GM19351 (cell line): Measurements from ENCODE around the gene BRCA1.
"Not testable (repeated sequence)": the region's sequence is repeated elsewhere in the genome, so short reads cannot be mapped to it uniquely, and the experiment has no call there.

ENCODE experiments used
- ATAC-seq: cut with Tn5 transposase; IDR thresholded peaks from one replicate; pipeline ENCODE4 v1.9.1; 2021; ENCODE audit warnings: mild to moderate bottlenecking, moderate library complexity; ENCODE audit not compliant: unreplicated experiment

BRCA1 gene

DNA sequence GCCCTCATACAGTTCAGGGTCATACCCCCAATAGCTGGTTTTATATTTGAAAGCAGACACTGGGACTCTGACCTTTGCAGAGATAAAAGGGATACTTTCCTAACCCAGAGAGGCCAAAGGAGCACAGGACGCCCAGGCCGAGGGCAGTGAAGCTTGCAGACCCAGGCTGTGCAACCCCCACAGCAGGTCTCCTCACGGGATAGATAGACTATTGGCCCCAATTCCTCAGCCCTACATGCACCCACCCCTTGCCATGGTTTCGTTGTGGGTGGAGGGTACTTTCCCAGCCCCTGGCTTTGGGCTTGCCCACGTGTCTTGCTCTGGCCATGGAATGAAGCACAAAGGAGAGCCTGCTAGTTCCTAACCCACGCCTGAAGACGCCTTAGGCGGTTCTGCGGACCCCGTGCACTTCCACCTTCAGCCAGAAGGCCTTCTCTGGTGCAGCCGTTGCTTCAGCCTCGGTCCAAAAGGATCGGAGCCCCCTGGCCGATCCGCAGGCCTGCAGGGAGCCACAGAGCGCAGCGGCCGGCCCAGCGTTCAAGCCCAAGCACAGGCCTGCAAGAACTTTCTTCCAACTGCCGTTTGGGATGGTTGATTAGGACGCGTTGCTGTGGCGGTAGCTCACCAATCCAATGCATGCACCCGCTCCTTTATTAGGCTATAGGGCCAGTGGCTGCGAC is 9.8 kb upstream of the BRCA1 start:
- ATAC-seq = no peak

DNA sequence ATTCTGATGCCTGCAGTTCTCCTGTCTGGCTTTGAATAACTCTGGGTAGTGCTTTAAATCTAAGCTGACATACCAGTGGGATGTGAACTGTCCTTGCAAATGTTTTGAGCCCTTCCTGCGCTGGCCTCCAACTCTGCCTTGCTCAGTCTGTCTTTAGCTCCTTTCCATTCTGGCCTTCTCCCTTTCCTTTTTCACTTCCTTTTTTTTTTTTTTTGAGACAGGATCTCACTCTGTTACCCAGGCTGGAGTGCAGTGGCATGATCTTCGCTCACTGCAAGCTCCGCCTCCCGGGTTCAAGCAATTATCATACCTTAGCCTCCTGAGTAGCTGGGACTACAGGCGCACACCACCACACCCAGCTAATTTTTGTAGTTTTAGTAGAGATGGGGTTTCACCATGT is 8.3 kb upstream of the BRCA1 start:
- not testable (repeated sequence) for ATAC-seq

DNA sequence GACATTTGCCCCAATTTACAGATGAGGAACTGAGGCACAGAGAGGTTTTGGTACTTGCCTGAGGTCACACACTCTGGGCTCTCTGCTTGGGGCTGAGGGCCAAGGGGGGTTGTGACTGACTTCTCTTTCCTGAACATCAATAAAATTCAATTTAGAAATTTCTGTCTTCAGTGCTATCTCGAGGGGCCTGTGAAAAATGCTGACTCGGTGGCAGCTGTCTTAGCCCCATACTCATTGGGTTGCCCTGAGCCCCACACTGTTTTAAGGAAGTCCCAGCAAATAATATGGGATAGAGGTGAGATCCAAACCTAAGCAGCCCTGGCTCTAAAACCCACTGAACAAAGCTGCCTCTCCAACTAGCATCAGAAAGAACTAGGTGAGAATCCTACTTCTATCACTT is 7.0 kb upstream of the BRCA1 start:
- no peak for ATAC-seq

DNA sequence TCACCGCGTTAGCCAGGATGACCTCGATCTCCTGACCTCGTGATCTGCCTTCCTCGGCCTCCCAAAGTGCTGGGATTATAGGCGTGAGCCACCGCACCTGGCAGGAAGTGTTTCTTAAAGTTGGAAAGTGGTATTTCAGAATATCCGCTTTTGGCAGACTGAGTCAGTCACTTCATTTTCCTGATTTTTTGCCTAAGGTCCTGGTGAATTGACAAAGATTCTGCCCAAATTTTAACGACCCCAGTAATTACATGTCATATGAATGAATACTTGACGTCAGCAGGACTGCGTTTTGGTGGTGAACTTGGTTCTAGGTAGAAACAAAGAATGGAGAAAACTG is 4.5 kb upstream of the BRCA1 start:
- no peak for ATAC-seq

DNA sequence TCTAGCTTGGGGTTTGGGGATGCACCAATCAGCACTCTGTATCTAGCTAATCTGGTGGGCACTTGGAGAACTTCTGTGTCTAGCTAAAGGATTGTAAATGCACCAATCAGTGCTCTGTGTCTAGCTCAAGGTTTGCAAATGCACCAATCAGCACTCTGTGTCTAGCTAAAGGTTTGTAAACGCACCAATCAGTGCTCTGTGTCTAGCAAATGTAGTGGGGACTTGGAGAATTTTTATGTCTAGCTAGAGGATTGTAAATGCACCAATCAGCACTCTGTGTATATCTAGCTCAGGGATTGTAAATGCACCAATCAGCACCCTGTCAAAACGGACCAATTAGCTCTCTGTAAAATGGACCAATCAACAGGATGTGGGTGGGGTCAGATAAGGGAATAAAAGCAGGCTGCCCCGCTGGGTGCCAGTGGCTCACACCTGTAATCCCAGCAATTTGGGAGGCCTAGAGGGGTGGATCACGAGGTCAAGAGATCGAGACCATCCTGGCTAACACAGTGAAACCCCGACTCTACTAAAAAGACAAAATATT is 2.2 kb upstream of the BRCA1 start:
- not testable (repeated sequence) for ATAC-seq

DNA sequence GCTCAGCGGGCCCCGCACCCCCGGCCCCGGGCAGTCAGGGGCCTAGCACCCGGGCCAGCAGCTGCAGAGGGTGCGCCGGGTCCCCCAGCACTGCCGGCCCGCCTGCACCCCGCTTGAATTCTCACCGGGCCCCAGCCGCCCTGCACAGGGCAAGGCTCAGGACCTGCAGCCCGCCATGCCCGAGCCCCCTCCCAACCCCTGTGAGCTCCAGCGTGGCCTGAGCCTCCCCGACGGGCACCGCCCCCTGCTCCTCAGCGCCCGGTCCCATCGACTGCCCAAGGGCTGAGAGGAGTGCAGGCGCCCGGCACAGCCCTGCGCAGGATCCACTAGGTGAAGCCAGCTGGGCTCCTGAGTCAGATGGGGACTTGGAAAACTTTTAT is 1.7 kb upstream of the BRCA1 start:
- no peak for ATAC-seq

DNA sequence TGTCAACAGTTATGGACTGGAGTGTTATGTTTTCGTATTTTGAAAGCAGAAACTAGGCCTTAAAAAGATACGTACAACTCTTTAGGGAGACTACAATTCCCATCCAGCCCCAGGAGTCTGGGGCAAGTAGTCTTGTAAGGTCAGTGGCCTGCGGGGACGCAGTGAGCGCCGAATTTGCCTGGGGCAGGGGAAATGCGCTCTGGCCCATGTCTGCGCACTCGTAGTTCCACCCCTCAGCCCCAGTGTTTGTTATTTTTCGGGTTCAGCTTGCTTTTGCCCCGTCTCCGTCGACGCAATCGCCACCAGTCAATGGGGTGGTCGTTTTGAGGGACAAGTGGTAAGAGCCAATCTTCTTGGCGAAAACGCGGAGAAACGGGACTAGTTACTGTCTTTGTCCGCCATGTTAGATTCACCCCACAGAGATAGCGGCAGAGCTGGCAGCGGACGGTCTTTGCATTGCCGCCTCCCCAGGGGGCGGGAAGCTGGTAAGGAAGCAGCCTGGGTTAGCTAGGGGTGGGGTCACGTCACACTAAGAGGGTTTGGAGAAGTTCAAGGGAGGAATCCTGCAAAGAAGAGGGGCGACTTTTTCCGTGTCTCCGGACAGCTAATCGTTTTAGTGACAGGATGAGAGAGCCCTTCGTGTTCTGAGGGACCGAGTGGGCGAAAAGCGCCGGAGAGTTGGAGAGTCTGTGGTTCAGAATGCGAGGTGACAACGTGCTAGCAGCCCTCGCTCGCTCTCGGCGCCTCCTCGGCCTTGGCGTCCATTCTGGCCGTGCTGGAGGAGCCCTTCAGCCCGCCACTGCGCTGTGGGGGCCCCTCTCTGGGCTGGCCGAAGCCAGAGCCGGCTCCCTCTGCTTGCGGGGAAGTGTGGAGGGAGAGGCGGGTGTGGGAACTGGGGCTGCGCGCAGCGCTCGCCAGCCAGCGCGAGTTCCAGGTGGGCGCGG is 1.1 kb upstream of the BRCA1 start:
- ATAC-seq = no peak

DNA sequence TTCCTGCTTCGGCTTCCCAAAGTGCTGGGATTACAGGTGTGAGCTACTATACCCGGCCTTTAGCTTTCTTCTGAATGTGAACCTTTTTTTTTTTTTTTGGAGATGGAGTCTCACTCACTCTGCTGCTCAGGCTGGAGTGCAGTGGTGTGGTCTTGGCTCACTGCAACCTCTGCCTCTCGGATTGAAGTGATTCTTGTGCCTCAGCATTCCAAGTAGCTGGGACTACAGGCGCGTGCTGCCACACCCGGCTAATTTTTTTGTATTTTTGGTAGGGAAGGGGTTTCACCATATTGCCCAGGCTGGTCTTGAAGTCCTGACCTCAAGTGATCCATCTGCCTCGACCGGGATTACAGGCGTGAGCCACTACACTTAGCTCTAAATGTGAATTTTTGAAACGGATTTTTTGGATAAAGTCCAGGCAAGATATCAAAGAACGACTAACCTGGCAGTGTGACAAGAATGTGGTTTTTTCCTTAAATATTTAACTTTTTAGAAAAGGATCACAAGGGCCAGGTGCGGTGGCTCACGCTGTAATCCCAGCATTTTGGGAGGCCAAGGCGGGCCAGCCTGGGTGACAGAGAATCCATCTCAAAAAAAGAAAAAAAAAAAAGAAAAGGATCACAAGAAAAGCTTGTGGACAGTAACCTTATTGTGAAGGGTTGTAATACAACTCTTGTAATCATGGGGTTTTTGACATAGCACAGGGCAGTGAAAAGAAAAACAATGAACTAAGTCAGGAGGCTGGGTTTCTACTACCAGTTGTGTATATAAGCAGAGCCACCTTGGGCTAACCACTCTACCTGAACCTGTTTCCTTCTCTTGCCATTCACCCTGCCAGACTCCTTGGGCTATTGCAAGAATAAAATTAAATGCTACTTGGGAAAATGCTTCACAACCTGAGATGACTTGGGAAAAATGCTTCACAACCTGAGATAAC is 6.2 kb downstream of the BRCA1 start:
- ATAC-seq = no peak

DNA sequence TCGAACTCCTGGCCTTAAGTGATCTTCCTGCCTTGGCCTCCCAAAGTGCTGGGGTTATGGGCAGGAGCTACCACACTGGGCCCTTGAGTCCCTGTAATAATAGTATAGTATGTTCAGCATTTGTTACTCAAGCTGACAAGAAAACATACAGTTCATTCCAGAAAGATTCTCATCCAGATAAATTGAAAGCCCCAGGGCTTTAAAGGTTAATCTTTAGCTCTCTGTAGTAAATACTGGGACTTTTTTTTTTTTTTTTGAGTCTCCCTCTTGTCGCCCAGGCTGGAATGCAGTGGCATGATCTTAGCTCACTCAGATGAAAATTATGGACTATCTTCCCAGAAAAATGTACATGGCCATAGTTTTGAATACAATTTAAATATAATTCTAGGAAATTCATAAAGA is 11.0 kb downstream of the BRCA1 start:
- no peak for ATAC-seq

DNA sequence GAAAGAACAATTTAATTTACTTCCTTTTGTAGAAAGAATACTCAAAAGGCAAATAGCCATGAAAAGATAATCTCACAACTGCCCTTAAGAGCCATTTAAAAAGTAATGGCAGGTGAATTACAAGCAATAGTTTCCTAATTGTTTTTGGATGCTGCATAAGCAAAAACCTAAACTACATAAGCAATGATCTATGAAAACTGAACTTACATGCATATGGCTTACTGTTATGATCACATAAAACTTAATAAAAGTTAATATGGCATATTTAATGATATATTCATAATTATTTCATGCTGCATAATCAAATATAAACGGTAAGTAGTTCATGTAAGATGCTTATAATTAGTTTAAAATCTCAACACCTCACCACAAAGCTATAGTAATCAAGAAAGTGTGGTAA is 18.6 kb downstream of the BRCA1 start:
- no peak for ATAC-seq

DNA sequence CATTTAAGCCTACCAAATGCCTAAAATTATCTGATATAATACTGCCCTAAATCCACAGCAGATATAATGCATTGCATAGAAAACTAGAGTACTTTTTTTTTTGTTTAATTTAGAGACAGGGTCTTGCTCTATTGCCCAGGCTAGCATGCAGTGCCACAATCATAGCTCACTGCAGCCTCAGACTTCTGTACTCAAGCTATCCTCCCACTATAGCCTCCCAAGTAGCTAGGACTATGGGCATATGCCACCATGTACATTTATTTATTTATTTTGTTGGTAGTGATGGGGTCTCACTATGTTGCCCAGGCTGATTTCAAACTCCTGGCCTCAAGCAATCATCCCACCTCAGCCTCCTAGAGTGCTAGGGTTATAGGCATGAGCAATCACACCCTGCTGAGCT is 20.0 kb downstream of the BRCA1 start:
- no peak for ATAC-seq

DNA sequence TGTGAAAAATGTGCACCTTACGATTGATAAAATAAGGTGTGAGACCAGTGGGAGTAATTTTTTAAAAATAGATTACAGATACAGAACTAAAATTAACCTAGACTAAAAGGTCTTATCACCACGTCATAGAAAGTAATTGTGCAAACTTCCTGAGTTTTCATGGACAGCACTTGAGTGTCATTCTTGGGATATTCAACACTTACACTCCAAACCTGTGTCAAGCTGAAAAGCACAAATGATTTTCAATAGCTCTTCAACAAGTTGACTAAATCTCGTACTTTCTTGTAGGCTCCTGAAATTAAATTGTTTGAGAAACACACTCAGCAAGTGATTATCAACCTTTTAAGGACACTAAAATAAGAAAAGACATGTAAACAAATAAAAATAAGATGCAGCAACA is 20.5 kb downstream of the BRCA1 start:
- no peak for ATAC-seq

DNA sequence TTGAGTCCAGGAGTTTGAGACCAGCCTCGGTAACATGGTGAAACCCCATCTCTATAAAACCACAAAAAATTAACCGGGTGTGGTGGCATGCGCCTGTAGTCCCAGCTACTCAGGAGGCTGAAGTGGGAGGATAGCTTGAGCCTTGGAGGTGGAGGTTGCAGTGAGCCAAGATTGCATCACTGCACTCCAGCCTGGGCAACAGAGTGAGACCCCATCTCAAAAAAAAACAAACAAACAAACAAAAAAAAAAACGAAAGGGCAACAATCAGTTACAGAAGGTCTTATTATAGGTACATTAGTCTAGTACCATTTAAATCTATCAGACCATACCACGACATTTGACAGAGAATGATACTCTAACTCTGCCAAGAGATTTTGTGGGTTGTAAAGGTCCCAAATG is 29.8 kb downstream of the BRCA1 start:
- ATAC-seq = not testable (repeated sequence)

DNA sequence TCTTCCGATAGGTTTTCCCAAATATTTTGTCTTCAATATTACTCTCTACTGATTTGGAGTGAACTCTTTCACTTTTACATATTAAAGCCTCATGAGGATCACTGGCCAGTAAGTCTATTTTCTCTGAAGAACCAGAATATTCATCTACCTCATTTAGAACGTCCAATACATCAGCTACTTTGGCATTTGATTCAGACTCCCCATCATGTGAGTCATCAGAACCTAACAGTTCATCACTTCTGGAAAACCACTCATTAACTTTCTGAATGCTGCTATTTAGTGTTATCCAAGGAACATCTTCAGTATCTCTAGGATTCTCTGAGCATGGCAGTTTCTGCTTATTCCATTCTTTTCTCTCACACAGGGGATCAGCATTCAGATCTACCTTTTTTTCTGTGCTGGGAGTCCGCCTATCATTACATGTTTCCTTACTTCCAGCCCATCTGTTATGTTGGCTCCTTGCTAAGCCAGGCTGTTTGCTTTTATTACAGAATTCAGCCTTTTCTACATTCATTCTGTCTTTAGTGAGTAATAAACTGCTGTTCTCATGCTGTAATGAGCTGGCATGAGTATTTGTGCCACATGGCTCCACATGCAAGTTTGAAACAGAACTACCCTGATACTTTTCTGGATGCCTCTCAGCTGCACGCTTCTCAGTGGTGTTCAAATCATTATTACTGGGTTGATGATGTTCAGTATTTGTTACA is 30.9 kb downstream of the BRCA1 start:
- no peak for ATAC-seq

DNA sequence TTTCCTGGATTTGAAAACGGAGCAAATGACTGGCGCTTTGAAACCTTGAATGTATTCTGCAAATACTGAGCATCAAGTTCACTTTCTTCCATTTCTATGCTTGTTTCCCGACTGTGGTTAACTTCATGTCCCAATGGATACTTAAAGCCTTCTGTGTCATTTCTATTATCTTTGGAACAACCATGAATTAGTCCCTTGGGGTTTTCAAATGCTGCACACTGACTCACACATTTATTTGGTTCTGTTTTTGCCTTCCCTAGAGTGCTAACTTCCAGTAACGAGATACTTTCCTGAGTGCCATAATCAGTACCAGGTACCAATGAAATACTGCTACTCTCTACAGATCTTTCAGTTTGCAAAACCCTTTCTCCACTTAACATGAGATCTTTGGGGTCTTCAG is 32.3 kb downstream of the BRCA1 start:
- no peak for ATAC-seq

DNA sequence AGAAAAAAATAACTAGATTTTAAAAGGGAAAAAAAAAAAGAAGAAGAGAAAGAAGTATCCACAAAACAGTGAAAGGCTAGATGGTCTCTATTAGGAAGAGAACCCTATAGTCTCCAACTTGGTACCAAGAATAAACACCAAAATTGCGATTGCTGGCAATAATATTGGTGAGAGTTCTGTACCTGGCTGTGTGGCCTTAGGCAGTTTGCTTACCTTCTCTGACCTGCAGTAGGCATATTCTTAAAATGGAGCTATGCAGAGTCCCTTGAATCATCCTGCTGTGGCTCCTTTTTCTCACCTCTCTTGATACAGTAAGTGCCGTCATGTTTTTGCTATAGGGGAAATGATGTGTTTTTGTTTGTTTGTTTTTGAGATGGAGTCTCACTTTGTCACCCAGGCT is 35.1 kb downstream of the BRCA1 start:
- no peak for ATAC-seq

DNA sequence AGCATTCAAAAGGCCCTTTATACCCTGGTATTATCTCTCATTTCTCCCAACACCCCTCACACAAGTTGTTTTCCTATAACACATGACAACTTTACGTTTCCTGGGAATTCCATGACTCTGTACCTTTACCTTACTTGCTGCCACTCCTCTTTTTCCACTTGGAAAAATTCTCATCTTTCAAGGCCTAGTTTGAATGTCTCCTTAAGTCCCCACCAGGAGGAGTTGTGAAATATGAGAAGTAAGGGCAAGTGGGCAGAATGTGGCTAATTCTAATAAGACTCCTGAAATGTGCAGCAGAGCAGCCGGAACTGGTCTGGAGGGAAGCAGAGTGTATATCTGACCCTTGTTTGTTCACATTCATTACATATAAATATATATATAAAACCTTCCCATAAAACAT is 39.7 kb downstream of the BRCA1 start:
- ATAC-seq = no peak

DNA sequence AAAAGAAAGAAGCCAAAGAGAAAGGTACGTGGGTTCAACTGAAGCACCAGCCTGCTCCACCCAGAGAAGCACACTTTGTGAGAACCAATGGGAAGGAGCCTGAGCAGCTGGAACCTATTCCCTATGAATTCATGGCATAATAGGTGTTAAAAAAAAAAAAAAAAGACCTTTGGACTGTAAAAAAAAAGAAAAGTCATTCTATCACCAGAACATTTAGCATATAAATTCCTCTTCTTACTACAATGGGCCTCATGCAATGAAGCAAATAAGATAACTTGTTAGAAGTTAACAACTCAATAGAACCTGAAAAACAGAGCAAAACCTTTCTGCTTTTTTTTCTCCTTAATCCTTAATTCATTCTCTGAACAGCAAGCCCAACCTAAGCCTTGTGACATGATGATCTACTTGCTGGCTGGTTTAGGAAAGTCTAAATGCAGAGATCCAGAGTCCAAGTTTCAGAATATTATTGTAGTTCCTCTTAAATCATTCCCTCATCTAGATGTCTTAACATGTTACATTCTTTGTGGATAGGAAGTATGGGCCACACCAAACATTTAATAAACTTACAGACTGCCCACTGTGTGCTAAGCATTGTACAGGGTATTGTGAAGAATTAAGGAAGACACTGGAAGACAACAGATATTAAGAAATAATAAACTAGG is 45.4 kb downstream of the BRCA1 start:
- no peak for ATAC-seq

DNA sequence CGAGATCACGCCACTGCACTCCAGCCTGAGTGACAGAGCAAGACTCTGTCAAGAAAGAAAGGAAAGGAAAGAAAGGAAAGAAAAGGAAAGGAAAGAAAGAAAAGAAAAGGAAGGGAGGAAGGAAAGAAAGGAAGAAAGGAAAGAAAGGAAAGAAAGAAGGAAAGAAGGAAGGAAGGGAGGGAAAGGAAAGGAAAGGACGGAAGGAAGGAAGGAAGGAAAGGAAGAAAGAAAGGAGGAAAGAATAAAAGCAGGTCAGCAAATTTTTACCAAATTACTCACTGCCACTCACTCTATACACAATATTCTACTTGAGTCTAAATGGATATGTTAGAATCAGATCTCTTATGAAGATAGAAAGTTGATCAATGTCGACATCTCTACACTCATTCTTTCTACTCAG is 50.3 kb downstream of the BRCA1 start:
- ATAC-seq = no peak

DNA sequence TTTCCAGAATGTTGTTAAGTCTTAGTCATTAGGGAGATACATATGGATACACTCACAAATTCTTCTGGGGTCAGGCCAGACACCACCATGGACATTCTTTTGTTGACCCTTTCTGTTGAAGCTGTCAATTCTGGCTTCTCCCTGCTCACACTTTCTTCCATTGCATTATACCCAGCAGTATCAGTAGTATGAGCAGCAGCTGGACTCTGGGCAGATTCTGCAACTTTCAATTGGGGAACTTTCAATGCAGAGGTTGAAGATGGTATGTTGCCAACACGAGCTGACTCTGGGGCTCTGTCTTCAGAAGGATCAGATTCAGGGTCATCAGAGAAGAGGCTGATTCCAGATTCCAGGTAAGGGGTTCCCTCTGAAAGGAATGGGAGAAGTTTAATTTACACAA is 54.3 kb downstream of the BRCA1 start:
- no peak for ATAC-seq
